ENCODE results near the gene SHKBP1. TPM values are rescaled to one million over a fixed set of nuclear protein-coding genes. Genes with fewer than 3 reads are reported as not detected.

The SHKBP1 gene
- total and polyA plus RNA-seq, 2 of the 8 experiments (the other 6 are each of a cell fraction or from before 2014, with no cell fraction given), result 74.6 to 98.8 TPM

DNA sequence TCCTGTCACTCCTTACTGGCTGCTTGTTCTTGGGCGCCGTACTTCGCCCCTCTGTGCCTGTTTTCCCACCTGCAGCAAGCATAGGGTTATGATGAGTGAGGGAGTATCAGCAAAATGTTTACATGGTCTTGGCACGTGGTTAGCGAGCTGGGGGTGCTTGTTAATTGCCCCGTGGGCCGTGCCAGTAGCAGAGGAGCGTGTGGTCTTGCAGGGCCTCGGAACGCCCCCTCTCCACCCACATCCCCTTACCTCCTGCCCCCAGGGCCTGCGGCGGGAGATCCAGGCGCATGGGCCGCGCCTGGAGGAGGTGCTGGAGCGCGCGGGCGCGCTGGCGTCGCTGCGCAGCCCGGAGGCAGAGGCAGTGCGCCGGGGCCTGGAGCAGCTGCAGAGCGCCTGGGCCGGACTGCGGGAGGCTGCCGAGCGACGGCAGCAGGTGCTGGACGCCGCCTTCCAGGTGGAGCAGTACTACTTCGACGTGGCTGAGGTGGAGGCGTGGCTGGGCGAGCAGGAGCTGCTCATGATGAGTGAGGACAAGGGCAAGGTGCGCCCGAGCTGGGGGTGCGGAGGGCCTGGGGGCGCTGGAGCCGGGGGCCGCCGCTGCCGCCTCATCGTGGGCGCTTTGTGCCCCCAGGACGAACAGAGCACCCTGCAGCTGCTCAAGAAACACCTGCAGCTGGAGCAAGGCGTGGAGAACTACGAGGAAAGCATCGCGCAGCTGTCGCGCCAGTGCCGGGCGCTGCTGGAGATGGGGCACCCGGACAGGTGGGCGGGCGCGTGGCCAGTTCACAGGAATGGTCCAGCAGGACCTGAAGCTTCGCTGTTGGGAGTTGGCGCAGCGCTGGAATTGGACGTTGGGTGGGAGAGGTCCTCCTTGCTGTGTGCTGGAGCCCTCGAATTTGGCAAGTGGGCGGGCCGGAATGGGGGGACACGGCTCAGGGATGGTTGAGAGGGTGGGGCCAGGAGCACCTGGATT lies 22.5 kb upstream of the SHKBP1 start (continued):
- TF ChIP-seq, protein P1, sequence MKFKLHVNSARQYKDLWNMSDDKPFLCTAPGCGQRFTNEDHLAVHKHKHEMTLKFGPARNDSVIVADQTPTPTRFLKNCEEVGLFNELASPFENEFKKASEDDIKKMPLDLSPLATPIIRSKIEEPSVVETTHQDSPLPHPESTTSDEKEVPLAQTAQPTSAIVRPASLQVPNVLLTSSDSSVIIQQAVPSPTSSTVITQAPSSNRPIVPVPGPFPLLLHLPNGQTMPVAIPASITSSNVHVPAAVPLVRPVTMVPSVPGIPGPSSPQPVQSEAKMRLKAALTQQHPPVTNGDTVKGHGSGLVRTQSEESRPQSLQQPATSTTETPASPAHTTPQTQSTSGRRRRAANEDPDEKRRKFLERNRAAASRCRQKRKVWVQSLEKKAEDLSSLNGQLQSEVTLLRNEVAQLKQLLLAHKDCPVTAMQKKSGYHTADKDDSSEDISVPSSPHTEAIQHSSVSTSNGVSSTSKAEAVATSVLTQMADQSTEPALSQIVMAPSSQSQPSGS (IDR thresholded peaks at IDR 0.05; ENCODE audit: low read length), result no peak
- TF ChIP-seq JUN (IDR thresholded peaks at IDR 0.05; ENCODE audit: low read depth, low read length) (no peak), FOSL1 (IDR thresholded peaks at IDR 0.05; ENCODE audit: insufficient read depth, low read depth, low read length) (no peak), RXRA (IDR thresholded peaks at IDR 0.05; ENCODE audit: insufficient read depth, low read depth, low read length) (no peak), CHD2 (IDR thresholded peaks at IDR 0.05; ENCODE audit: low read length) (no peak), TBP (IDR thresholded peaks at IDR 0.05; ENCODE audit: low read depth, low read length) (peak; percentile 61; the same call in 1 of the 2 replicates), ASH2L (IDR thresholded peaks at IDR 0.05; ENCODE audit: low read length) (peak; percentile 15), NRF1 (IDR thresholded peaks at IDR 0.05; ENCODE audit: low read depth, low read length) (peak; percentile 37), EZH2 (IDR thresholded peaks at IDR 0.05; ENCODE audit: low read depth, low read length, severe bottlenecking) (peak; percentile 49), POLR2AphosphoS5 (IDR thresholded peaks at IDR 0.05; ENCODE audit: low read depth, low read length) (no peak), YY1 (IDR thresholded peaks at IDR 0.05; ENCODE audit: low read depth, low read length) (no peak), CREB1 (IDR thresholded peaks at IDR 0.05) (no peak), ZNF274 (IDR thresholded peaks at IDR 0.05; ENCODE audit: borderline replicate concordance, extremely low read depth, low read length) (no peak), SP2 (IDR thresholded peaks at IDR 0.05; ENCODE audit: low read length) (no peak), SUZ12 (IDR thresholded peaks at IDR 0.05; ENCODE audit: low read length) (peak; percentile 55; the same call in 1 of the 2 replicates), GABPA (IDR thresholded peaks at IDR 0.05; ENCODE audit: borderline replicate concordance, insufficient read depth, low read length) (0 out of 2 replicates have a peak, but pooled peaks have one; percentile 62), KDM1A (IDR thresholded peaks at IDR 0.05; ENCODE audit: borderline replicate concordance, low read length) (no peak), SIX5 (IDR thresholded peaks at IDR 0.05; ENCODE audit: low read depth, low read length) (no peak), JUND (IDR thresholded peaks at IDR 0.05; ENCODE audit: low read length) (no peak), SP4 (IDR thresholded peaks at IDR 0.05; ENCODE audit: low read length) (no peak), TAF1 (IDR thresholded peaks at IDR 0.05; ENCODE audit: low read depth, low read length) (peak; percentile 20; the same call in 1 of the 2 replicates), BACH1 (IDR thresholded peaks at IDR 0.05; ENCODE audit: low read length) (no peak)
- TF ChIP-seq, protein P2, sequence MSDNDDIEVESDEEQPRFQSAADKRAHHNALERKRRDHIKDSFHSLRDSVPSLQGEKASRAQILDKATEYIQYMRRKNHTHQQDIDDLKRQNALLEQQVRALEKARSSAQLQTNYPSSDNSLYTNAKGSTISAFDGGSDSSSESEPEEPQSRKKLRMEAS (IDR thresholded peaks at IDR 0.05), result peak; percentile 92
